SH-SY5Y (cell line): ENCODE results near the gene ZXDA.

Experiments used
- GATA2 ChIP-seq: IDR thresholded peaks from 2 replicates; pipeline ENCODE4 v1.6.1; 2011; ENCODE audit warnings: mild to moderate bottlenecking, low read depth, low read length
- GATA3 ChIP-seq: IDR thresholded peaks from 2 replicates; pipeline ENCODE4 v1.6.1; 2011; ENCODE audit warnings: low read depth, mild to moderate bottlenecking, low read length, moderate library complexity

- no peak for TF ChIP-seq GATA3
- TF ChIP-seq GATA2, result no peak
These were observed 7.6 kb downstream of the ZXDA start for GRCh38 chrX:57902633-57903032.
